NT2/D1 (cell line): ENCODE data around the gene DNAAF2.
"Not testable (repeated sequence)": the region's sequence is repeated elsewhere in the genome, so short reads cannot be mapped to it uniquely, and the experiment has no call there.

ENCODE experiments used
- DNase-seq: peaks from one replicate; pipeline ENCODE4 v3.0.0-alpha.2; 2011; ENCODE audit warnings: low read depth, low spot score
- H3K27me3 ChIP-seq: 2 replicates; pipeline ENCODE4 v1.6.0; 2011; ENCODE audit warnings: mild to moderate bottlenecking; ENCODE audit not compliant: insufficient read length, insufficient read depth
- H3K36me3 ChIP-seq: 2 replicates; pipeline ENCODE4 v1.6.1; 2011; ENCODE audit warnings: mild to moderate bottlenecking, low read length, mixed read lengths; ENCODE audit not compliant: insufficient read depth, insufficient read length
- H3K4me1 ChIP-seq: 2 replicates; pipeline ENCODE4 v1.5.1; 2011; ENCODE audit not compliant: insufficient read depth, insufficient read length
- H3K4me3 ChIP-seq: 2 replicates; pipeline ENCODE4 v1.5.1; 2011; ENCODE audit warnings: low read depth; ENCODE audit not compliant: insufficient read length
- H3K9ac ChIP-seq: 2 replicates; pipeline ENCODE4 v1.6.0; 2011; ENCODE audit warnings: low read depth; ENCODE audit not compliant: insufficient read length
- H3K9me3 ChIP-seq: 2 replicates; pipeline ENCODE4 v1.5.1; 2011; ENCODE audit warnings: mild to moderate bottlenecking, low read length; ENCODE audit not compliant: insufficient read depth
- SUZ12 ChIP-seq: IDR thresholded peaks from 2 replicates; pipeline ENCODE4 v1.6.1; 2011; ENCODE audit not compliant: insufficient read length, insufficient read depth; ENCODE audit errors: extremely low read depth
- YY1 ChIP-seq: IDR thresholded peaks from 2 replicates; pipeline ENCODE4 v1.6.1; 2011; ENCODE audit not compliant: insufficient read length, insufficient read depth
- ZNF274 ChIP-seq: IDR thresholded peaks from 2 replicates; pipeline ENCODE4 v1.6.1; 2011; ENCODE audit warnings: mild to moderate bottlenecking, low read depth, low read length

The DNAAF2 gene

GRCh38 chr14:49620182-49621113 lies 14.6 kb downstream of the DNAAF2 start, which contains the start of the genes MGAT2 and RPL36AL:
MGAT2 (plus strand) TSS chr14:49620799; CDS start chr14:49621269, 470 bp downstream.
RPL36AL (minus strand) TSS chr14:49620626; CDS start chr14:49619104, 1,522 bp downstream.
- Histone ChIP-seq H3K9ac (peak within 1 kb of the TSS; percentile 87), H3K9me3 (no peaks in the 10 kb centered on the region), H3K4me1 (no peaks in the 10 kb centered on the region), H3K4me3 (peak within 1 kb of the TSS; percentile 79), H3K36me3 (peaks cover 41% of the 10 kb centered on the region), H3K27me3 (no peaks in the 10 kb centered on the region)
- TF ChIP-seq YY1 (no peak), SUZ12 (no peak), ZNF274 (no peak)
- DNase-seq: peak; percentile 91

GRCh38 chr14:49619730-49620129 lies 15.3 kb downstream of the DNAAF2 start:
- Histone ChIP-seq H3K4me3 (peak overlapping the region; percentile 79), H3K4me1 (no peaks in the 10 kb centered on the region), H3K27me3 (no peaks in the 10 kb centered on the region), H3K9me3 (no peaks in the 10 kb centered on the region), H3K36me3 (peaks cover 40% of the 10 kb centered on the region), H3K9ac (peak overlapping the region; percentile 80)
- TF ChIP-seq YY1 (no peak), SUZ12 (no peak), ZNF274 (no peak)
- DNase-seq: no peak

GRCh38 chr14:49619273-49619672 lies 15.8 kb downstream of the DNAAF2 start:
- peaks cover 45% of the 10 kb centered on the region for H3K36me3 ChIP-seq

GRCh38 chr14:49617852-49618519 lies 17.1 kb downstream of the DNAAF2 start:
- Histone ChIP-seq H3K9me3 (no peaks in the 10 kb centered on the region), H3K27me3 (no peaks in the 10 kb centered on the region), H3K4me3 (no peak overlapping the region), H3K9ac (no peak overlapping the region), H3K4me1 (no peaks in the 10 kb centered on the region), H3K36me3 (peaks cover 40% of the 10 kb centered on the region)
- DNase-seq: no peak
- TF ChIP-seq YY1: no peak
- no peak for TF ChIP-seq SUZ12
- no peak for TF ChIP-seq ZNF274

More at GRCh38 chr14:49619273-49619672, 15.8 kb downstream of the DNAAF2 start:
- peak overlapping the region; percentile 79 for H3K4me3 ChIP-seq
- H3K4me1 ChIP-seq, DNase-seq, H3K27me3 ChIP-seq, H3K9me3 ChIP-seq: not testable (repeated sequence)
- H3K9ac ChIP-seq: peak overlapping the region; percentile 80

- peaks cover 31% of the 10 kb centered on the region for H3K36me3 ChIP-seq
- H3K9ac ChIP-seq: no peak overlapping the region
- no peak overlapping the region for H3K4me3 ChIP-seq
- no peaks in the 10 kb centered on the region for H3K27me3 ChIP-seq
- H3K9me3 ChIP-seq: no peaks in the 10 kb centered on the region
- H3K4me1 ChIP-seq: no peaks in the 10 kb centered on the region
- no peak for DNase-seq
- TF ChIP-seq SUZ12 (no peak), YY1 (no peak), ZNF274 (no peak)
These were observed 19.3 kb downstream of the DNAAF2 start for GRCh38 chr14:49615776-49616175.

- H3K27me3 ChIP-seq: no peaks in the 10 kb centered on the region
- DNase-seq: no peak
- H3K9ac ChIP-seq: no peak overlapping the region
- peaks cover 36% of the 10 kb centered on the region for H3K36me3 ChIP-seq
- H3K4me3 ChIP-seq: no peak overlapping the region
- no peaks in the 10 kb centered on the region for H3K4me1 ChIP-seq
- no peak for TF ChIP-seq YY1
- TF ChIP-seq ZNF274: no peak
- TF ChIP-seq SUZ12: no peak
- H3K9me3 ChIP-seq: no peaks in the 10 kb centered on the region
These were observed 20.8 kb downstream of the DNAAF2 start for GRCh38 chr14:49614196-49614595.

- Histone ChIP-seq H3K36me3 (peaks cover 30% of the 10 kb centered on the region), H3K4me1 (no peaks in the 10 kb centered on the region), H3K9me3 (no peaks in the 10 kb centered on the region), H3K4me3 (no peak overlapping the region), H3K9ac (no peak overlapping the region), H3K27me3 (no peaks in the 10 kb centered on the region)
- DNase-seq: no peak
- no peak for TF ChIP-seq YY1
- TF ChIP-seq SUZ12: no peak
- TF ChIP-seq ZNF274: no peak
These were observed 22.4 kb downstream of the DNAAF2 start for GRCh38 chr14:49612671-49613070.
